Tibial artery (tissue), 4 donors: ENCODE data around the gene PGLYRP2.
A peak's percentile ranks its signal among the peaks of the same experiment; 100 is the strongest.

Experiments used
- DNase-seq, 2 donors: peaks; one replicate each; pipeline ENCODE4 v3.0.0-alpha.2; 2019
- H3K27ac ChIP-seq, 2 donors: fragments of 200-600 bp; sonication (generic) in 1 of 2; 1 replicate in 1 of 2; 2 replicates in 1 of 2; pipeline ENCODE4 v1.5.1; 2018 to 2019; ENCODE audit warnings: mild to moderate bottlenecking in 1 of 2
- H3K27me3 ChIP-seq, 2 donors: fragments of 200-600 bp; sonication (generic) in 1 of 2; one replicate each; pipeline versions ENCODE4 v1.5.1 to v1.6.0; 2016 to 2019
- H3K36me3 ChIP-seq, 3 donors: fragments of 200-600 bp; sonication (generic) in 2 of 3; one replicate each; pipeline ENCODE4 v1.5.1; 2016 to 2019; ENCODE audit warnings: mild to moderate bottlenecking in 2 of 3
- H3K4me1 ChIP-seq, 4 donors: fragments of 200-600 bp; sonication (generic) in 2 of 4; 1 replicate in 3 of 4; 2 replicates in 1 of 4; pipeline ENCODE4 v1.5.1; 2016 to 2019
- H3K4me3 ChIP-seq, 2 donors: fragments of 200-600 bp; sonication (generic) in 1 of 2; 1 replicate in 1 of 2; 2 replicates in 1 of 2; pipeline ENCODE4 v1.5.1; 2018 to 2019; ENCODE audit warnings: mild to moderate bottlenecking in 2 of 2
- H3K9me3 ChIP-seq, 3 donors: fragments of 200-600 bp; sonication (generic) in 1 of 3; one replicate each; pipeline ENCODE4 v1.5.1; 2016 to 2019
- CTCF ChIP-seq, 2 experiments: fragments of 200-600 bp in 1 of 2; fragments of 450-650 bp in 1 of 2; IDR thresholded peaks; one replicate each; pipeline ENCODE4 v1.5.1; 2017 to 2019; ENCODE audit warnings: antibody characterized with exemption in 2 of 2, mild to moderate bottlenecking in 1 of 2, moderate library complexity in 1 of 2
- intact Hi-C: fragments of 100-400 bp; cut with DNase I; formaldehyde crosslinking; loops from one replicate; pipeline ENCODE4 v1.15.0; 2023; ENCODE audit warnings: low total_unique reads

Gene PGLYRP2

GRCh38 chr19:15455996-15456395 lies 23.3 kb downstream of the PGLYRP2 start:
- Histone ChIP-seq H3K9me3 (no peaks in the 10 kb centered on the region), H3K4me3 (no peak overlapping the region), H3K27ac (no peak overlapping the region), H3K4me1 (peaks cover 0 to 43% (median 34%) of the 10 kb centered on the region in 4 donors), H3K36me3 (no peaks in the 10 kb centered on the region), H3K27me3 (peaks cover 4 to 50% of the 10 kb centered on the region in 2 donors)
- no peak for DNase-seq
- intact Hi-C loops = no loop called here
- TF ChIP-seq CTCF (IDR thresholded peaks at IDR 0.05) = no peak

GRCh38 chr19:15453906-15454860 lies 25.1 kb downstream of the PGLYRP2 start:
- peaks cover 4 to 50% of the 10 kb centered on the region in 2 donors for H3K27me3 ChIP-seq
- peaks cover 0 to 45% (median 36%) of the 10 kb centered on the region in 4 donors for H3K4me1 ChIP-seq
- H3K9me3 ChIP-seq = no peaks in the 10 kb centered on the region
- no peak overlapping the region for H3K4me3 ChIP-seq
- DNase-seq = peak in 1 of 2 donors; percentile 63
- intact Hi-C loops = loop anchor here (5.0 kb wide), 1 partner anchor 98 kb away; no protein-coding TSS in a partner anchor
- H3K36me3 ChIP-seq = no peaks in the 10 kb centered on the region
- H3K27ac ChIP-seq = no peak overlapping the region
- TF ChIP-seq CTCF (IDR thresholded peaks at IDR 0.05) = no peak

GRCh38 chr19:15453091-15453578 lies 26.2 kb downstream of the PGLYRP2 start:
- intact Hi-C loops = loop anchor here (5.0 kb wide), 1 partner anchor 99 kb away; no protein-coding TSS in a partner anchor
- Histone ChIP-seq H3K4me3 (peak overlapping the region; percentile 54), H3K9me3 (no peaks in the 10 kb centered on the region), H3K27me3 (peaks cover 4 to 45% of the 10 kb centered on the region in 2 donors), H3K4me1 (peaks cover 0 to 52% (median 44%) of the 10 kb centered on the region in 4 donors), H3K27ac (peak overlapping the region; percentile 39 to 75), H3K36me3 (no peaks in the 10 kb centered on the region)
- peak in 1 of 2 experiments; percentile 27 for TF ChIP-seq CTCF (IDR thresholded peaks at IDR 0.05)
- peak in 1 of 2 donors; percentile 59 for DNase-seq

- intact Hi-C loops = loop anchor here (5.0 kb wide), 1 partner anchor 100 kb away; no protein-coding TSS in a partner anchor
- peak; percentile 90 to 95 for DNase-seq
- TF ChIP-seq CTCF (IDR thresholded peaks at IDR 0.05) = no peak
- Histone ChIP-seq H3K36me3 (peaks cover 0 to under 1% (median 0%) of the 10 kb centered on the region in 3 donors), H3K27me3 (peaks cover 4 to 37% of the 10 kb centered on the region in 2 donors), H3K4me1 (peaks cover 0 to 44% (median 37%) of the 10 kb centered on the region in 4 donors), H3K4me3 (peak overlapping the region; percentile 54), H3K27ac (peak overlapping the region; percentile 39 to 75), H3K9me3 (no peaks in the 10 kb centered on the region)
These were observed 26.9 kb downstream of the PGLYRP2 start for GRCh38 chr19:15452111-15453047.

GRCh38 chr19:15450528-15450890 lies 28.8 kb downstream of the PGLYRP2 start:
- peaks cover 0 to 47% (median 38%) of the 10 kb centered on the region in 4 donors for H3K4me1 ChIP-seq
- intact Hi-C loops = loop anchor here (5.0 kb wide), 1 partner anchor 102 kb away; no protein-coding TSS in a partner anchor
- no peaks in the 10 kb centered on the region for H3K9me3 ChIP-seq
- DNase-seq = no peak
- H3K27ac ChIP-seq = peak overlapping the region; percentile 75 to 82
- no peak overlapping the region for H3K4me3 ChIP-seq
- TF ChIP-seq CTCF (IDR thresholded peaks at IDR 0.05) = no peak
- peaks cover 0 to 12% (median 0%) of the 10 kb centered on the region in 3 donors for H3K36me3 ChIP-seq
- H3K27me3 ChIP-seq = peaks cover 0 to 19% of the 10 kb centered on the region in 2 donors
